LHCN-M2 (cell line): Measurements from ENCODE around the gene RANBP17. TPM values are rescaled to one million over a fixed set of nuclear protein-coding genes. Genes with fewer than 3 reads are reported as not detected.
"Not testable (repeated sequence)": the region's sequence is repeated elsewhere in the genome, so short reads cannot be mapped to it uniquely, and the experiment has no call there.

Source experiments
- DNase-seq: peaks from one replicate; pipeline ENCODE4 v3.0.0-alpha.2; 2012; ENCODE audit warnings: low read depth
- total RNA-seq: library from RNA; depleted of rRNA; stranded (reverse); fragments of >200 nt; gene quantifications from 2 replicates; pipeline ENCODE4 v1.2.3, GENCODE V29; 2014

Gene RANBP17
- total RNA-seq, 1 experiment from 2014 or later, result 0.86 TPM

GRCh38 chr5:170867825-170868224 lies 6.0 kb downstream of the RANBP17 start:
- DNase-seq, result no peak

GRCh38 chr5:170870390-170870789 lies 8.6 kb downstream of the RANBP17 start:
- not testable (repeated sequence) for DNase-seq

- no peak for DNase-seq
Observed at GRCh38 chr5:170874017-170874416, 12.2 kb downstream of the RANBP17 start.

GRCh38 chr5:170875811-170876210 lies 14.0 kb downstream of the RANBP17 start:
- no peak for DNase-seq

GRCh38 chr5:170880084-170880483 lies 18.3 kb downstream of the RANBP17 start:
- no peak for DNase-seq

- DNase-seq, result no peak
Observed at GRCh38 chr5:170882345-170882744, 20.5 kb downstream of the RANBP17 start.

GRCh38 chr5:170885256-170885655 lies 23.4 kb downstream of the RANBP17 start:
- DNase-seq, result no peak

GRCh38 chr5:170885809-170886208 lies 24.0 kb downstream of the RANBP17 start:
- no peak for DNase-seq

GRCh38 chr5:170886210-170886894 lies 24.5 kb downstream of the RANBP17 start:
- no peak for DNase-seq

GRCh38 chr5:170892196-170892595 lies 30.4 kb downstream of the RANBP17 start:
- DNase-seq, result peak; percentile 9

GRCh38 chr5:170894665-170895064 lies 32.8 kb downstream of the RANBP17 start:
- DNase-seq, result no peak

- no peak for DNase-seq
Observed at GRCh38 chr5:170896779-170897178, 35.0 kb downstream of the RANBP17 start.

GRCh38 chr5:170903075-170903474 lies 41.3 kb downstream of the RANBP17 start:
- DNase-seq, result no peak

- DNase-seq, result peak; percentile 15
Observed at GRCh38 chr5:170907758-170908157, 45.9 kb downstream of the RANBP17 start.

- no peak for DNase-seq
Observed at GRCh38 chr5:170913573-170913972, 51.8 kb downstream of the RANBP17 start.

GRCh38 chr5:170917113-170917512 lies 55.3 kb downstream of the RANBP17 start:
- DNase-seq, result no peak

GRCh38 chr5:170920196-170920595 lies 58.4 kb downstream of the RANBP17 start:
- no peak for DNase-seq

- DNase-seq, result not testable (repeated sequence)
Observed at GRCh38 chr5:170922331-170922730, 60.5 kb downstream of the RANBP17 start.

GRCh38 chr5:170923910-170924620 lies 62.2 kb downstream of the RANBP17 start:
- DNase-seq, result no peak

GRCh38 chr5:170935534-170936218 lies 73.9 kb downstream of the RANBP17 start:
- not testable (repeated sequence) for DNase-seq

- no peak for DNase-seq
Observed at GRCh38 chr5:170937072-170937471, 75.3 kb downstream of the RANBP17 start.

GRCh38 chr5:170937914-170938313 lies 76.1 kb downstream of the RANBP17 start:
- no peak for DNase-seq

GRCh38 chr5:170939178-170939577 lies 77.4 kb downstream of the RANBP17 start:
- no peak for DNase-seq
